ENCODE data around the gene PAPSS1. TPM values are rescaled to one million over a fixed set of nuclear protein-coding genes. Genes with fewer than 3 reads are reported as not detected.

The PAPSS1 gene
- total RNA-seq, 1 experiment from 2014 or later, result 59.0 TPM

DNA sequence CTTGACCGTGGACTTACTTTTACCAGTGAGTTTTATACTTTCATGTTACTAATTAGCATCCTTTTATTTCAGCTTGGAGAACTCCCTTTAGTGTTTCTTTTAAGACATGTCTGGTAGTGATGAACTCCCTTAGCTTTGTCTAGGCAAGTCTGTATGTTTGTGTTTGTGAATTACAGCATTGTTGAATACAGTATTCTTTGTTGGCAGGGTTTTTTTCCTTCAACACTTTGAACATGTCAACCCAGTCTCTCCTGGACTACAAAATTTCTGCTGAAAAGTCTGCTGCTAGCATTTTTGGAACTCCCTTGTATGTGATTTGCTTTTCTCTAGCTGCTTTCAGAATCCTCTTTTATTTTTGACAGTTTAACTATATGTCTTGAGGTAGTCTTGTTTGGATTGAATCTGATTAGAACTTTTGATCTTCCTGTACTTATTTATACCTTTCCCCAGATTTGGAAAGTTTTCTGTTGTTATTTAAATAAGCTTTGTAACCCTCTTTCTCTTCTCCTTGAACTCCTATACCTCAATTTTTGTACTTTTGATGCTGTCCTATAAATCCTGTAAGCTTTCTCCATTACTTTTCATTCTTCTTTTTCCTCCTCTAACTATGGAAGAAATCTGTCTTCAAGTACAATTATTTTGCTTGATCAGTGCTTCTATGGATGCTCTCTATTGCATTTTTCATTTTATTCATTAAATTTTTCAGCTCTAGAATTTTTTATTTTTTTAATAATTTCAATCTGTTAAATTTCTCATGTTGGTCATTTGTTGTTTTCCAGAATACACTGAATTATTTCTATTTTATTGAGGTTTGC is 14.1 kb downstream of the PAPSS1 start:
- H3K27ac ChIP-seq (ENCODE audit: low read depth, low read length), result no peak overlapping the region
- POLR2A ChIA-PET, result no interaction called here
- peaks cover 0 to 7% of the 10 kb centered on the region in 2 experiments; a peak in 1 of 4 replicates for H3K4me1 ChIP-seq (ENCODE audit: control insufficient read depth in 1 of 2, insufficient read depth in 2 of 2, low read length in 2 of 2)
- no peaks in the 10 kb centered on the region for H3K36me3 ChIP-seq (ENCODE audit: control insufficient read depth in 1 of 2, insufficient read depth in 2 of 2, low read length in 2 of 2)
- BruUV-seq (replicated peaks), result no TSS peak
- peaks cover 23% of the 10 kb centered on the region for H3K79me2 ChIP-seq (ENCODE audit: insufficient read depth, low read length)
- H3K9ac ChIP-seq (ENCODE audit: low read length), result no peak overlapping the region
- H3K27me3 ChIP-seq (ENCODE audit: insufficient read depth, low read length), result no peaks in the 10 kb centered on the region
- no peaks in the 10 kb centered on the region for H3K9me2 ChIP-seq (ENCODE audit: insufficient read depth)
- RAD21 ChIA-PET (ENCODE audit: low non-redundant PET in 1 of 2, low total read pairs in 2 of 2, uncharacterized antibody in 2 of 2, unreplicated experiment in 2 of 2), result no interaction called here
- H4K20me1 ChIP-seq (ENCODE audit: insufficient read depth), result no peaks in the 10 kb centered on the region
- no peak overlapping the region for H2AFZ ChIP-seq (ENCODE audit: low read depth, low read length, poor library complexity, severe bottlenecking)
- no peak overlapping the region for H3K4me2 ChIP-seq (ENCODE audit: low read length)
- CTCF ChIA-PET, result no interaction called here
- H3K9me3 ChIP-seq (ENCODE audit: control insufficient read depth in 1 of 2, insufficient read depth in 1 of 2, low read depth in 1 of 2, low read length in 2 of 2), result peaks cover 5 to 6% of the 10 kb centered on the region in 2 experiments; a peak in 3 of 4 replicates
- intact Hi-C loops (cut with micrococcal nuclease), result no loop called here
- ATAC-seq, result no peak
- DNase-seq (ENCODE audit: low read depth, low spot score), result no peak
- TF ChIP-seq CEBPB (IDR thresholded peaks at IDR 0.05; ENCODE audit: low read depth), result no peak
- TF ChIP-seq CBX3 (IDR thresholded peaks at IDR 0.05; ENCODE audit: low read depth), result no peak
- TF ChIP-seq, protein P1, sequence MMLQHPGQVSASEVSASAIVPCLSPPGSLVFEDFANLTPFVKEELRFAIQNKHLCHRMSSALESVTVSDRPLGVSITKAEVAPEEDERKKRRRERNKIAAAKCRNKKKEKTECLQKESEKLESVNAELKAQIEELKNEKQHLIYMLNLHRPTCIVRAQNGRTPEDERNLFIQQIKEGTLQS (IDR thresholded peaks at IDR 0.05), result no peak
- no peak for TF ChIP-seq POLR2AphosphoS5 (IDR thresholded peaks at IDR 0.05; ENCODE audit: low read depth, low read length)
- no peak for TF ChIP-seq TCF7L2 (IDR thresholded peaks at IDR 0.05; ENCODE audit: borderline replicate concordance, extremely low read depth, insufficient read depth, insufficient read length)
- no peak for TF ChIP-seq ZNF274 (IDR thresholded peaks at IDR 0.05; ENCODE audit: low read depth, low read length)
- TF ChIP-seq ZFX (IDR thresholded peaks at IDR 0.05), result no peak
- TF ChIP-seq SRF (IDR thresholded peaks at IDR 0.05; ENCODE audit: low read depth), result no peak
- TF ChIP-seq SP1 (IDR thresholded peaks at IDR 0.05; ENCODE audit: low read depth), result no peak
- no peak overlapping the region for H3K4me3 ChIP-seq (replicated peaks in 1 of 2; ENCODE audit: low read depth in 1 of 2, low read length in 2 of 2)

DNA sequence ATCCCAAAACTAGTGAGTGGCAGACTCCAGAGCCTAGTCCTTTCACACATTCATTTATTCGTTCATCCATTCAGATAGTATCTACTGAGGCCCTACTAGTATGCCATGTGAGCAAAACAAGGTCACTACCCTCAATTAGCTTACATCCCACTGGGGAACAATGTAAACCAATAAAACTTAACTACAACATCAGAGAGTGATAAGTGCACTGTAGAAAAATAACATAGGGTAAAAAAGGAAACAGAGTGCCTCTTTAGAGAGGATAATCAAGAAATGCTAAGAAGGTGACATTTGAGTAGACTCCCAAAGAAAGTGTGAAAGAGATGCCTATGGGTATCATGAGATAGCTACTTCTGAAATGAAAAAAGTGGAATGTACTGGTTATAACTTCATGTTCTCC is 18.5 kb downstream of the PAPSS1 start:
- H3K79me2 ChIP-seq (ENCODE audit: insufficient read depth, low read length), result peaks cover 12% of the 10 kb centered on the region
- peaks cover 2 to 5% of the 10 kb centered on the region in 2 experiments; a peak in 3 of 4 replicates for H3K9me3 ChIP-seq (ENCODE audit: control insufficient read depth in 1 of 2, insufficient read depth in 1 of 2, low read depth in 1 of 2, low read length in 2 of 2)
- no peak overlapping the region for H3K9ac ChIP-seq (ENCODE audit: low read length)
- no peak overlapping the region for H3K4me2 ChIP-seq (ENCODE audit: low read length)
- H4K20me1 ChIP-seq (ENCODE audit: insufficient read depth), result no peaks in the 10 kb centered on the region
- ChIA-PET POLR2A (no interaction called here), CTCF (no interaction called here), RAD21 (ENCODE audit: low non-redundant PET in 1 of 2, low total read pairs in 2 of 2, uncharacterized antibody in 2 of 2, unreplicated experiment in 2 of 2) (no interaction called here)
- no peaks in the 10 kb centered on the region for H3K9me2 ChIP-seq (ENCODE audit: insufficient read depth)
- H3K4me1 ChIP-seq (ENCODE audit: control insufficient read depth in 1 of 2, insufficient read depth in 2 of 2, low read length in 2 of 2), result no peaks in the 10 kb centered on the region
- no peak overlapping the region for H2AFZ ChIP-seq (ENCODE audit: low read depth, low read length, poor library complexity, severe bottlenecking)
- no peak overlapping the region for H3K4me3 ChIP-seq (replicated peaks in 1 of 2; ENCODE audit: low read depth in 1 of 2, low read length in 2 of 2)
- no TSS peak for BruUV-seq (replicated peaks)
- DNase-seq (ENCODE audit: low read depth, low spot score) (no peak), ATAC-seq (no peak)
- intact Hi-C loops (cut with micrococcal nuclease), result no loop called here
- no peaks in the 10 kb centered on the region for H3K27me3 ChIP-seq (ENCODE audit: insufficient read depth, low read length)
- H3K36me3 ChIP-seq (ENCODE audit: control insufficient read depth in 1 of 2, insufficient read depth in 2 of 2, low read length in 2 of 2), result no peaks in the 10 kb centered on the region
- no peak overlapping the region for H3K27ac ChIP-seq (ENCODE audit: low read depth, low read length)
- TF ChIP-seq CBX3 (IDR thresholded peaks at IDR 0.05; ENCODE audit: low read depth), result no peak
- no peak for TF ChIP-seq TCF7L2 (IDR thresholded peaks at IDR 0.05; ENCODE audit: borderline replicate concordance, extremely low read depth, insufficient read depth, insufficient read length)
- TF ChIP-seq POLR2A (IDR thresholded peaks at IDR 0.05; ENCODE audit: borderline replicate concordance, extremely low read depth, insufficient read depth, insufficient read length), result no peak
- TF ChIP-seq, protein P2, sequence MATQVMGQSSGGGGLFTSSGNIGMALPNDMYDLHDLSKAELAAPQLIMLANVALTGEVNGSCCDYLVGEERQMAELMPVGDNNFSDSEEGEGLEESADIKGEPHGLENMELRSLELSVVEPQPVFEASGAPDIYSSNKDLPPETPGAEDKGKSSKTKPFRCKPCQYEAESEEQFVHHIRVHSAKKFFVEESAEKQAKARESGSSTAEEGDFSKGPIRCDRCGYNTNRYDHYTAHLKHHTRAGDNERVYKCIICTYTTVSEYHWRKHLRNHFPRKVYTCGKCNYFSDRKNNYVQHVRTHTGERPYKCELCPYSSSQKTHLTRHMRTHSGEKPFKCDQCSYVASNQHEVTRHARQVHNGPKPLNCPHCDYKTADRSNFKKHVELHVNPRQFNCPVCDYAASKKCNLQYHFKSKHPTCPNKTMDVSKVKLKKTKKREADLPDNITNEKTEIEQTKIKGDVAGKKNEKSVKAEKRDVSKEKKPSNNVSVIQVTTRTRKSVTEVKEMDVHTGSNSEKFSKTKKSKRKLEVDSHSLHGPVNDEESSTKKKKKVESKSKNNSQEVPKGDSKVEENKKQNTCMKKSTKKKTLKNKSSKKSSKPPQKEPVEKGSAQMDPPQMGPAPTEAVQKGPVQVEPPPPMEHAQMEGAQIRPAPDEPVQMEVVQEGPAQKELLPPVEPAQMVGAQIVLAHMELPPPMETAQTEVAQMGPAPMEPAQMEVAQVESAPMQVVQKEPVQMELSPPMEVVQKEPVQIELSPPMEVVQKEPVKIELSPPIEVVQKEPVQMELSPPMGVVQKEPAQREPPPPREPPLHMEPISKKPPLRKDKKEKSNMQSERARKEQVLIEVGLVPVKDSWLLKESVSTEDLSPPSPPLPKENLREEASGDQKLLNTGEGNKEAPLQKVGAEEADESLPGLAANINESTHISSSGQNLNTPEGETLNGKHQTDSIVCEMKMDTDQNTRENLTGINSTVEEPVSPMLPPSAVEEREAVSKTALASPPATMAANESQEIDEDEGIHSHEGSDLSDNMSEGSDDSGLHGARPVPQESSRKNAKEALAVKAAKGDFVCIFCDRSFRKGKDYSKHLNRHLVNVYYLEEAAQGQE (IDR thresholded peaks at IDR 0.05; ENCODE audit: low read depth), result no peak
- no peak for TF ChIP-seq SP1 (IDR thresholded peaks at IDR 0.05; ENCODE audit: low read depth)
- TF ChIP-seq ZFX (IDR thresholded peaks at IDR 0.05), result no peak
- TF ChIP-seq, protein P3, sequence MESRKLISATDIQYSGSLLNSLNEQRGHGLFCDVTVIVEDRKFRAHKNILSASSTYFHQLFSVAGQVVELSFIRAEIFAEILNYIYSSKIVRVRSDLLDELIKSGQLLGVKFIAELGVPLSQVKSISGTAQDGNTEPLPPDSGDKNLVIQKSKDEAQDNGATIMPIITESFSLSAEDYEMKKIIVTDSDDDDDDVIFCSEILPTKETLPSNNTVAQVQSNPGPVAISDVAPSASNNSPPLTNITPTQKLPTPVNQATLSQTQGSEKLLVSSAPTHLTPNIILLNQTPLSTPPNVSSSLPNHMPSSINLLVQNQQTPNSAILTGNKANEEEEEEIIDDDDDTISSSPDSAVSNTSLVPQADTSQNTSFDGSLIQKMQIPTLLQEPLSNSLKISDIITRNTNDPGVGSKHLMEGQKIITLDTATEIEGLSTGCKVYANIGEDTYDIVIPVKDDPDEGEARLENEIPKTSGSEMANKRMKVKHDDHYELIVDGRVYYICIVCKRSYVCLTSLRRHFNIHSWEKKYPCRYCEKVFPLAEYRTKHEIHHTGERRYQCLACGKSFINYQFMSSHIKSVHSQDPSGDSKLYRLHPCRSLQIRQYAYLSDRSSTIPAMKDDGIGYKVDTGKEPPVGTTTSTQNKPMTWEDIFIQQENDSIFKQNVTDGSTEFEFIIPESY (IDR thresholded peaks at IDR 0.05; ENCODE audit: extremely low read depth, insufficient replicate concordance, low read length), result no peak
- no peak for TF ChIP-seq RAD21 (IDR thresholded peaks at IDR 0.05; ENCODE audit: low read depth)
- TF ChIP-seq SRF (IDR thresholded peaks at IDR 0.05; ENCODE audit: low read depth), result no peak

Data from HCT116 (cell line).